ENCODE results near the gene EPS15. TPM values are rescaled to one million over a fixed set of nuclear protein-coding genes. Genes with fewer than 3 reads are reported as not detected.

The EPS15 gene
- total RNA-seq, 1 experiment from 2014 or later = 116 TPM

DNA sequence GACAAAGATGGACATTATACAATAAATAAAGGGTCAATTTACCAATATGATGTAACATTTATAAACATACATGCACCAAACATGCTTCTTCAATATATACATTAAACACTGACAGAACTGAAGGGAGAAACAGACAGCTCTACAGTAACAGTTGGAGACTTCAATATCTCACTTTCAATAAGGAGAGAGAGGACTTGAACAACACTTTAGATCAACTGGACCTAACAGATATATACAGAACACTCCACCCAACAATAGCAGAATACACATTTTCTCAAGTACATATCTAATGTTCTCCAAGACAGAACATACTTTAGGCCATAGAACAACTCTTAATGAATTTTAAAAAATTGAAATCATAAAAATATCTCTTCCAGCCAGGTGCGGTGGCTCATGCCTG is 138.1 kb downstream of the EPS15 start:
- Histone ChIP-seq H3K4me1 (ENCODE audit: low read length) (no peaks in the 10 kb centered on the region), H3K4me2 (ENCODE audit: low read depth, low read length, poor library complexity, severe bottlenecking) (no peak overlapping the region), H3K27ac (ENCODE audit: low read length) (no peak overlapping the region), H3K9ac (ENCODE audit: low read length) (no peak overlapping the region), H3K27me3 (ENCODE audit: low read length) (no peaks in the 10 kb centered on the region), H3K36me3 (ENCODE audit: insufficient read depth, low read length) (peaks cover 49% of the 10 kb centered on the region), H3K79me2 (ENCODE audit: low read length) (peaks cover 49% of the 10 kb centered on the region), H3K4me3 (ENCODE audit: low read length) (no peak overlapping the region), H3K9me2 (replicated peaks; ENCODE audit: insufficient read depth, low read length) (no peaks in the 10 kb centered on the region), H2AFZ (ENCODE audit: low read length) (no peak overlapping the region), H4K20me1 (ENCODE audit: insufficient read depth, low read depth, low read length) (no peaks in the 10 kb centered on the region), H3K9me3 (ENCODE audit: low read length) (no peaks in the 10 kb centered on the region)
- no peak for DNase-seq

DNA sequence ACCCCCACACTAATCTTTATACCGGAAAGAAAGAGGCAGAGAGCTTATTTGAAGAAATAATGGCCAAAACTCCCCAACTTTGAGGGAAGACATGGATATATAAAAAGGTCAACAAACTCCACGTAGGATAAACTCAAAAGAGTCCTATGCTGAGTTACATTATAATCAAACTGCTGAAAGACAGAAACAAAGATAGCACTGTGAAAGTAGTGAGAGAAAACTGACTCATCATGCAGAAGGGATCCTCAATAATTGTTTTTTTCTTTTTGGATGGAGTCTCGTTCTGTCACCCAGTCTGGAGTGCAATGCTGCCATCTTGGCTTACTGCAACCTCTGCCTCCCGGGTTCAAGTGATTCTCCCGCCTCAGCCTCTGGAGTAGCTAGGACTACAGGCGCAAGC is 140.2 kb downstream of the EPS15 start:
- Histone ChIP-seq H3K4me2 (ENCODE audit: low read depth, low read length, poor library complexity, severe bottlenecking) (no peak overlapping the region), H3K27ac (ENCODE audit: low read length) (no peak overlapping the region), H4K20me1 (ENCODE audit: insufficient read depth, low read depth, low read length) (no peaks in the 10 kb centered on the region), H3K4me1 (ENCODE audit: low read length) (no peaks in the 10 kb centered on the region), H3K9ac (ENCODE audit: low read length) (no peak overlapping the region), H3K27me3 (ENCODE audit: low read length) (no peaks in the 10 kb centered on the region), H2AFZ (ENCODE audit: low read length) (no peak overlapping the region), H3K9me3 (ENCODE audit: low read length) (no peaks in the 10 kb centered on the region), H3K9me2 (replicated peaks; ENCODE audit: insufficient read depth, low read length) (no peaks in the 10 kb centered on the region), H3K36me3 (ENCODE audit: insufficient read depth, low read length) (peaks cover 31% of the 10 kb centered on the region; the same call in 1 of the 2 replicates), H3K79me2 (ENCODE audit: low read length) (peaks cover 35% of the 10 kb centered on the region), H3K4me3 (ENCODE audit: low read length) (no peak overlapping the region)
- no peak for DNase-seq

DNA sequence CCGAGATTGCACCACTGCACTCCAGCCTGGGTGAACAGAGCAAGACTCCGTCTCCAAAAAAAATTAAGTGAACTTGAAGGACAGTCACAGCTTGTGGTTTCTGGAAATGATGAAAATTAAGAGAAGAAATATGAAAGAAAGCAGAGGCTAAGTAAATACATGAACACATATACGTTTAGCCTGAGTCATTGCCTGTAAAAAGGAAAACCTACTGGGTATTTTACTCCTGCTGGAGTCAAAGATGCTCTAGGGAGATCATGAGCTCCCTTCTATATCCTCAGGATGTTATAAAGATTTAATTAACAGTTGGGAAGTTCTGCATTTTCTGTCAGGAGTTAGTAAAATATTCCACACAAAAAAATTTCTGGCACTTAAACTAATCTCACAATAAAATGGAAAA is 145.2 kb downstream of the EPS15 start:
- no peaks in the 10 kb centered on the region for H4K20me1 ChIP-seq (ENCODE audit: insufficient read depth, low read depth, low read length)
- H3K9me3 ChIP-seq (ENCODE audit: low read length) = no peaks in the 10 kb centered on the region
- no peak overlapping the region for H2AFZ ChIP-seq (ENCODE audit: low read length)
- H3K4me2 ChIP-seq (ENCODE audit: low read depth, low read length, poor library complexity, severe bottlenecking) = no peak overlapping the region
- H3K4me1 ChIP-seq (ENCODE audit: low read length) = no peaks in the 10 kb centered on the region
- DNase-seq = no peak
- H3K27me3 ChIP-seq (ENCODE audit: low read length) = no peaks in the 10 kb centered on the region
- no peak overlapping the region for H3K27ac ChIP-seq (ENCODE audit: low read length)
- H3K9me2 ChIP-seq (replicated peaks; ENCODE audit: insufficient read depth, low read length) = no peaks in the 10 kb centered on the region
- H3K79me2 ChIP-seq (ENCODE audit: low read length) = peaks cover 3% of the 10 kb centered on the region; the same call in 1 of the 2 replicates
- no peak overlapping the region for H3K4me3 ChIP-seq (ENCODE audit: low read length)
- peaks cover 4% of the 10 kb centered on the region; the same call in 1 of the 2 replicates for H3K36me3 ChIP-seq (ENCODE audit: insufficient read depth, low read length)
- H3K9ac ChIP-seq (ENCODE audit: low read length) = no peak overlapping the region

DNA sequence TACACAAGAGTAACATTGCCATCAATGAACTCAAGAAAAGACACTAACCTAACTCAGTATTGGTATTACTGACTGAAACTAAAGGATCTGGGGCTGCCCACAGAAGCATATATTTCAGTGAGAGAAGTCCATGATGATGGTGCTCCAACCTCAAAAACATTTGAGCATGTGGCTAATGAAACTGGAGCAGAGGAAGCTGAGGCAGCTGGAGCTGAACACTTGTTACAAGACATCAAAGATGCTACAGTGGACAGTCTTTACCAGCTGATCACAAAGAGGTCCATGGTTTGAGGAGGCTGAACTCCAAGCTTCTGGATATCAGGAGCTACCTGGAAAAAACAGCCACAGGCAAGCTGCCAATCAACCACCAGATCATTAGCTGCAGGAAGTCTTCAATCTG is 146.5 kb downstream of the EPS15 start:
- Histone ChIP-seq H4K20me1 (ENCODE audit: insufficient read depth, low read depth, low read length) (no peaks in the 10 kb centered on the region), H3K27ac (ENCODE audit: low read length) (no peak overlapping the region), H3K9me3 (ENCODE audit: low read length) (no peaks in the 10 kb centered on the region), H3K9me2 (replicated peaks; ENCODE audit: insufficient read depth, low read length) (no peaks in the 10 kb centered on the region), H3K4me2 (ENCODE audit: low read depth, low read length, poor library complexity, severe bottlenecking) (no peak overlapping the region), H3K4me1 (ENCODE audit: low read length) (no peaks in the 10 kb centered on the region), H3K36me3 (ENCODE audit: insufficient read depth, low read length) (no peaks in the 10 kb centered on the region; the same call in 1 of the 2 replicates), H3K9ac (ENCODE audit: low read length) (no peak overlapping the region), H3K79me2 (ENCODE audit: low read length) (peaks cover 3% of the 10 kb centered on the region; the same call in 1 of the 2 replicates), H3K4me3 (ENCODE audit: low read length) (no peak overlapping the region), H2AFZ (ENCODE audit: low read length) (no peak overlapping the region), H3K27me3 (ENCODE audit: low read length) (no peaks in the 10 kb centered on the region)
- no peak for DNase-seq

DNA sequence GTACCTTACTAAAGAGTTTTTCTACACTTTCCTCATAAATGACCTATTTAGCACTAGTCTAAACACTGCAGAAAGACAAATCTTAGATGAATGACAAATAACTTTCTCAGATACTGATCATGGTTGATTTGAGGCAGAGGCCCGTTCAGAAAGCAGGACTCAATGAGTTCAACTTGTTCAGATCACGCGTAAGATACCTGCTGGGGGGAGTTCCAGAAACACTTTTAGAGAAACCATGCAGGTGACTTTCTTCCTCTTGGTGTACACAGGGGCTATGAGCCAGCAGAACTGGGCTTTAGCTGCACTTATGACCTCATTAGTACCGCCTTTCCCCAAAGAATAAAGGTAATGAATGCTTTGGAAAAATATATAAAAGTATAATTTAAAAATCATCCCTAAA is 149.9 kb downstream of the EPS15 start:
- Histone ChIP-seq H3K4me1 (ENCODE audit: low read length) (no peaks in the 10 kb centered on the region), H4K20me1 (ENCODE audit: insufficient read depth, low read depth, low read length) (no peaks in the 10 kb centered on the region), H3K36me3 (ENCODE audit: insufficient read depth, low read length) (peaks cover 7% of the 10 kb centered on the region; the same call in 1 of the 2 replicates), H3K4me3 (ENCODE audit: low read length) (no peak overlapping the region), H3K9me2 (replicated peaks; ENCODE audit: insufficient read depth, low read length) (no peaks in the 10 kb centered on the region), H3K9me3 (ENCODE audit: low read length) (no peaks in the 10 kb centered on the region), H3K9ac (ENCODE audit: low read length) (no peak overlapping the region), H2AFZ (ENCODE audit: low read length) (no peak overlapping the region), H3K4me2 (ENCODE audit: low read depth, low read length, poor library complexity, severe bottlenecking) (no peak overlapping the region), H3K27me3 (ENCODE audit: low read length) (no peaks in the 10 kb centered on the region), H3K79me2 (ENCODE audit: low read length) (no peaks in the 10 kb centered on the region; the same call in 1 of the 2 replicates), H3K27ac (ENCODE audit: low read length) (no peak overlapping the region)
- no peak for DNase-seq

DNA sequence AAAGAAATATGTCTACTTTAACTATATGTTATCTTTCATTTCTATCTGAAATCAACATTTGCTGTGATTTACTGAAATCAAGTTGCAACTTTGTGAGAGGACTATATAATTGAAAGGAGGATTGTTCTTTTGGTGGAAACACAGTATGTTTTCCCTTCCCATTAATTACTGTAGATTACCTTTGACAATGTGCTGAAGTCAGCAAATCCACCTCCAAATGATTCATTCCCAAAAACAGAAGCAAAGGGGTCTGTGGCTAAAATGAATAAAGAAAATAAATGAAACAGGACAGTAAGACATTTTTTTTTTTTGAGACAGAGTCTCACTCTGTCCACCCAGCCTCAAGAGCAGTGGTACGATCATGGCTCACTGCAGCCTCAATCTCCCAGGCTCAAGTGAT is 153.3 kb downstream of the EPS15 start:
- H3K79me2 ChIP-seq (ENCODE audit: low read length) = no peaks in the 10 kb centered on the region; the same call in 1 of the 2 replicates
- no peaks in the 10 kb centered on the region for H3K27me3 ChIP-seq (ENCODE audit: low read length)
- no peaks in the 10 kb centered on the region for H3K9me3 ChIP-seq (ENCODE audit: low read length)
- H3K36me3 ChIP-seq (ENCODE audit: insufficient read depth, low read length) = peaks cover 31% of the 10 kb centered on the region
- H3K4me1 ChIP-seq (ENCODE audit: low read length) = no peaks in the 10 kb centered on the region
- no peaks in the 10 kb centered on the region for H3K9me2 ChIP-seq (replicated peaks; ENCODE audit: insufficient read depth, low read length)
- H3K4me2 ChIP-seq (ENCODE audit: low read depth, low read length, poor library complexity, severe bottlenecking) = no peak overlapping the region
- no peak overlapping the region for H3K27ac ChIP-seq (ENCODE audit: low read length)
- no peak for DNase-seq
- no peak overlapping the region for H3K9ac ChIP-seq (ENCODE audit: low read length)
- no peak overlapping the region for H2AFZ ChIP-seq (ENCODE audit: low read length)
- no peaks in the 10 kb centered on the region for H4K20me1 ChIP-seq (ENCODE audit: insufficient read depth, low read depth, low read length)
- H3K4me3 ChIP-seq (ENCODE audit: low read length) = no peak overlapping the region

DNA sequence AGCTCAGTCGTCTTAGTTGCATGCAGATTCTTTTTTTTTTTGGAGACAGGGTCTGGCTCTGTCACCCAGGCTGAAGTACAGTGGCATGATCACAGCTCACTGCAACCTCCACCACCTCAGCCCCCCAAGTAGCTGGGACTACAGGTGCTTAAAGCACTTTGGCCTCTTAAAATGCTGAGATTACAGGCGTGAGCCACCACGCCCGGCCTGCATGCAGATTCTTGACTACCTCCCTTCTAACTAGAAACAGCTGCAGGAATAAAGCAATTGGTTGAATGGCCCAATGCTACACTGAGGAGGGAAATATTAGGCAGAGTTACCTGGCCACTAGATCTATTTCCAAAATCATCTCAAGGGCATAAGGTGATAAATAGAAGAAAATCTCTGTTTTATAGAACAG is 159.2 kb downstream of the EPS15 start:
- Histone ChIP-seq H3K9me3 (ENCODE audit: low read length) (no peaks in the 10 kb centered on the region), H4K20me1 (ENCODE audit: insufficient read depth, low read depth, low read length) (no peaks in the 10 kb centered on the region), H3K9me2 (replicated peaks; ENCODE audit: insufficient read depth, low read length) (no peaks in the 10 kb centered on the region), H3K27me3 (ENCODE audit: low read length) (no peaks in the 10 kb centered on the region), H3K9ac (ENCODE audit: low read length) (no peak overlapping the region), H3K4me3 (ENCODE audit: low read length) (no peak overlapping the region), H3K27ac (ENCODE audit: low read length) (no peak overlapping the region), H3K79me2 (ENCODE audit: low read length) (0 out of 2 replicates have a peak, but pooled peaks cover 4% of the 10 kb centered on the region), H2AFZ (ENCODE audit: low read length) (no peak overlapping the region), H3K4me2 (ENCODE audit: low read depth, low read length, poor library complexity, severe bottlenecking) (no peak overlapping the region), H3K4me1 (ENCODE audit: low read length) (no peaks in the 10 kb centered on the region), H3K36me3 (ENCODE audit: insufficient read depth, low read length) (peaks cover 44% of the 10 kb centered on the region)
- DNase-seq = no peak

DNA sequence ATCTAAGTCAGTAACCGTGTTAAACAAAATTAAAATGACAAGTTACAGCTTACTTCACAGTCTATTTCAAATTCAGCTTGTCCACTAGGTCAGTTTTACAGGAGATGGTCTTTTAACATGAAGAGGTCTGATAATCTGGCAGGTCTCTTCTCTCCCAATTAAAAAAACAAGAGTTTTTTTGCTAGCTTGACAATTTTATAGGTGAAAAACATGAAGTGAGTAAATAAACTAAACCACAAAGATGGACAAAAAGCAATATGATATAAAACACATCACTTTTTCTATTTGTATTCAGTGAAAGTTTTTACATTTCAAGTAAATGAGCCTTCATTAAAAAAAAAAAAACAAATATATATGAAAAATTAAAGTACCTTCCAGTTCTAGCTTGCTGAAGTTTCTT is 163.7 kb downstream of the EPS15 start:
- H2AFZ ChIP-seq (ENCODE audit: low read length) = no peak overlapping the region
- H3K79me2 ChIP-seq (ENCODE audit: low read length) = 0 out of 2 replicates have a peak, but pooled peaks cover 4% of the 10 kb centered on the region
- no peak for DNase-seq
- no peaks in the 10 kb centered on the region for H3K27me3 ChIP-seq (ENCODE audit: low read length)
- no peaks in the 10 kb centered on the region for H3K9me2 ChIP-seq (replicated peaks; ENCODE audit: insufficient read depth, low read length)
- peaks cover 22% of the 10 kb centered on the region for H3K36me3 ChIP-seq (ENCODE audit: insufficient read depth, low read length)
- no peaks in the 10 kb centered on the region for H4K20me1 ChIP-seq (ENCODE audit: insufficient read depth, low read depth, low read length)
- H3K4me1 ChIP-seq (ENCODE audit: low read length) = no peaks in the 10 kb centered on the region
- H3K4me3 ChIP-seq (ENCODE audit: low read length) = no peak overlapping the region
- H3K4me2 ChIP-seq (ENCODE audit: low read depth, low read length, poor library complexity, severe bottlenecking) = no peak overlapping the region
- H3K9ac ChIP-seq (ENCODE audit: low read length) = no peak overlapping the region
- H3K9me3 ChIP-seq (ENCODE audit: low read length) = no peaks in the 10 kb centered on the region
- no peak overlapping the region for H3K27ac ChIP-seq (ENCODE audit: low read length)

DNA sequence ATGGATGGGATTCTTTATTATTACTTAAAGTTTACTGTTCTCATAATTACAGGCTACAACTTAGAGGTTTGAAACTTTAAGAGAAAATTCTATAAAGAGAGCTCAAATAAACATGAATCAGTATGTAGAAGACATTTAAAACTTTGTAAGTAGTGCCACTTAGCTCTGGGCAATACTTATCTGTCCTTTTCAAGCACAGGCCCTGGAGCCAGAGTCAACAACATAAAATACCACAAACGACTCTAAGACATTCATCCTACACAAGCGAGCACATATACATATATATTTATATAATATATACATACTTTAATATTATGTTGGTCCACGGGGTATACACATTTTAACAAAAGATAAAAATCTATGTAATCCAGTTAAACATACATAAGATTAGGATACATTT is 164.7 kb downstream of the EPS15 start:
- H3K9me3 ChIP-seq (ENCODE audit: low read length) = no peaks in the 10 kb centered on the region
- no peak overlapping the region for H3K27ac ChIP-seq (ENCODE audit: low read length)
- H3K4me1 ChIP-seq (ENCODE audit: low read length) = no peaks in the 10 kb centered on the region
- no peaks in the 10 kb centered on the region for H3K27me3 ChIP-seq (ENCODE audit: low read length)
- H3K9me2 ChIP-seq (replicated peaks; ENCODE audit: insufficient read depth, low read length) = no peaks in the 10 kb centered on the region
- no peak overlapping the region for H2AFZ ChIP-seq (ENCODE audit: low read length)
- H3K79me2 ChIP-seq (ENCODE audit: low read length) = no peaks in the 10 kb centered on the region
- H3K4me2 ChIP-seq (ENCODE audit: low read depth, low read length, poor library complexity, severe bottlenecking) = no peak overlapping the region
- H3K36me3 ChIP-seq (ENCODE audit: insufficient read depth, low read length) = peaks cover 22% of the 10 kb centered on the region
- DNase-seq = no peak
- no peak overlapping the region for H3K9ac ChIP-seq (ENCODE audit: low read length)
- H4K20me1 ChIP-seq (ENCODE audit: insufficient read depth, low read depth, low read length) = no peaks in the 10 kb centered on the region
- no peak overlapping the region for H3K4me3 ChIP-seq (ENCODE audit: low read length)
